Prostate gland (tissue), 2 donors: Measurements from ENCODE around the gene UBAC2. TPM values are rescaled to one million over a fixed set of nuclear protein-coding genes. Genes with fewer than 3 reads are reported as not detected.

ENCODE experiments used
- DNase-seq: peaks from one replicate; pipeline ENCODE4 v3.0.0-alpha.2; 2019; ENCODE audit warnings: low spot score
- H3K27ac ChIP-seq, 2 donors: fragments of 200-600 bp; sonication (generic); 2 replicates each; pipeline ENCODE4 v1.5.1; 2017 to 2019
- H3K27me3 ChIP-seq: fragments of 200-600 bp; sonication (generic); replicated peaks from 2 replicates; pipeline ENCODE4 v1.5.1; 2019; ENCODE audit not compliant: insufficient read depth
- H3K36me3 ChIP-seq, 2 donors: fragments of 200-600 bp; sonication (generic); 1 replicate in 1 of 2; 2 replicates in 1 of 2; pipeline versions ENCODE4 v1.5.1 to v1.8.1; 2017 to 2019
- H3K4me1 ChIP-seq: fragments of 200-600 bp; sonication (generic); replicated peaks from 2 replicates; pipeline ENCODE4 v1.5.1; 2019
- H3K4me3 ChIP-seq, 2 donors: fragments of 200-600 bp; sonication (generic); 2 replicates each; pipeline ENCODE4 v1.5.1; 2017 to 2019
- H3K9me3 ChIP-seq: fragments of 200-600 bp; sonication (generic); 2 replicates; pipeline ENCODE4 v1.5.1; 2017
- CTCF ChIP-seq, 4 experiments: fragments of 200-600 bp in 2 of 4; fragments of 450-650 bp in 2 of 4; sonication (generic) in 2 of 4; IDR thresholded peaks; 1 replicate in 3 of 4; 2 replicates in 1 of 4; pipeline ENCODE4 v1.5.1; 2016 to 2019; ENCODE audit warnings: antibody characterized with exemption in 4 of 4, mild to moderate bottlenecking in 2 of 4, moderate library complexity in 2 of 4
- POLR2A ChIP-seq: fragments of 450-650 bp; IDR thresholded peaks from one replicate; pipeline ENCODE4 v1.6.1; 2016; ENCODE audit warnings: antibody characterized with exemption, mild to moderate bottlenecking
- POLR2AphosphoS5 ChIP-seq: sonication (generic); formaldehyde crosslinking; IDR thresholded peaks from one replicate; pipeline ENCODE4 v1.6.1; 2017; ENCODE audit warnings: antibody characterized with exemption
- WGBS: methylation state at CpG from one replicate; pipeline ENCODE4 v1.1.5; 2018; 5-methylcytosine and 5-hydroxymethylcytosine counted together
- intact Hi-C: fragments of 100-400 bp; cut with DNase I; formaldehyde crosslinking; loops from one replicate; pipeline ENCODE4 v1.14.2; 2022
- total RNA-seq, 2 donors: library from RNA; depleted of rRNA; stranded (reverse); fragments of >200 nt; gene quantifications; one replicate each; pipeline ENCODE4 v1.1.0, GENCODE V29; 2016

UBAC2 gene
- total RNA-seq, 2 donors from 2014 or later: 60.7 to 86.9 TPM

- WGBS: 39% methylated on average over 23 of the region's 23 CpGs
- intact Hi-C loops: no loop called here
- H3K27ac ChIP-seq: no peak overlapping the region
Measured at GRCh38 chr13:99432609-99433542, 232.2 kb downstream of the UBAC2 start.

GRCh38 chr13:99433543-99434075 is 233.0 kb downstream of the UBAC2 start:
- Histone ChIP-seq H3K4me3 (no peak overlapping the region), H3K27me3 (no peaks in the 10 kb centered on the region), H3K27ac (no peak overlapping the region), H3K36me3 (no peaks in the 10 kb centered on the region), H3K9me3 (no peaks in the 10 kb centered on the region), H3K4me1 (no peaks in the 10 kb centered on the region)
- WGBS: 95% methylated on average over 8 of the region's 8 CpGs
- intact Hi-C loops: loop anchor here (2.0 kb wide), 1 partner anchor 165 kb away; no protein-coding TSS in a partner anchor
- no peak for DNase-seq
- TF ChIP-seq POLR2A: no peak
- no peak for TF ChIP-seq CTCF (IDR thresholded peaks at IDR 0.05)
- no peak for TF ChIP-seq POLR2AphosphoS5

More at GRCh38 chr13:99432609-99433542, 232.2 kb downstream of the UBAC2 start:
- DNase-seq: no peak
- TF ChIP-seq POLR2AphosphoS5 (no peak), CTCF (IDR thresholded peaks at IDR 0.05) (no peak), POLR2A (no peak)
- Histone ChIP-seq H3K27me3 (no peaks in the 10 kb centered on the region), H3K4me3 (peak overlapping the region; percentile 2 to 10), H3K36me3 (no peaks in the 10 kb centered on the region), H3K4me1 (no peaks in the 10 kb centered on the region), H3K9me3 (no peaks in the 10 kb centered on the region)

- no peak overlapping the region for H3K27ac ChIP-seq
- H3K9me3 ChIP-seq: no peaks in the 10 kb centered on the region
- DNase-seq: no peak
- WGBS: 87% methylated on average over 17 of the region's 17 CpGs
- no peak for TF ChIP-seq CTCF (IDR thresholded peaks at IDR 0.05)
- TF ChIP-seq POLR2AphosphoS5: no peak
- no peak for TF ChIP-seq POLR2A
- H3K36me3 ChIP-seq: no peaks in the 10 kb centered on the region
- no peaks in the 10 kb centered on the region for H3K27me3 ChIP-seq
- H3K4me1 ChIP-seq: no peaks in the 10 kb centered on the region
- intact Hi-C loops: loop anchor here (2.0 kb wide), 1 partner anchor 166 kb away; no protein-coding TSS in a partner anchor
- no peak overlapping the region for H3K4me3 ChIP-seq
Measured at GRCh38 chr13:99434258-99434788, 233.7 kb downstream of the UBAC2 start.

GRCh38 chr13:99435116-99435515 is 234.5 kb downstream of the UBAC2 start:
- Histone ChIP-seq H3K36me3 (no peaks in the 10 kb centered on the region), H3K4me3 (no peak overlapping the region), H3K27me3 (peaks cover 1% of the 10 kb centered on the region), H3K4me1 (no peaks in the 10 kb centered on the region), H3K9me3 (no peaks in the 10 kb centered on the region), H3K27ac (no peak overlapping the region)
- WGBS: 90% methylated on average over 6 of the region's 6 CpGs
- intact Hi-C loops: loop anchor here (2.0 kb wide), 1 partner anchor 166 kb away; no protein-coding TSS in a partner anchor
- TF ChIP-seq POLR2A (no peak), POLR2AphosphoS5 (no peak), CTCF (IDR thresholded peaks at IDR 0.05) (no peak)
- DNase-seq: no peak
